Tibial nerve (tissue), 4 donors: ENCODE data around the gene CCDC186. TPM values are rescaled to one million over a fixed set of nuclear protein-coding genes. Genes with fewer than 3 reads are reported as not detected.

Experiments
- DNase-seq, 2 donors: peaks; one replicate each; pipeline ENCODE4 v3.0.0-alpha.2; 2019; ENCODE audit warnings: low spot score in 2 of 2
- H3K27ac ChIP-seq, 4 donors: fragments of 200-600 bp; sonication (generic) in 3 of 4; one replicate each; pipeline ENCODE4 v1.5.1; 2017 to 2019; ENCODE audit warnings: mild to moderate bottlenecking in 1 of 4
- H3K27me3 ChIP-seq, 2 donors: fragments of 200-600 bp; sonication (generic) in 1 of 2; one replicate each; pipeline versions ENCODE4 v1.5.1 to v1.6.0; 2017 to 2019
- H3K36me3 ChIP-seq, 3 donors: fragments of 200-600 bp; sonication (generic); one replicate each; pipeline ENCODE4 v1.5.1; 2018 to 2019
- H3K4me1 ChIP-seq, 4 donors: fragments of 200-600 bp; sonication (generic) in 3 of 4; one replicate each; pipeline ENCODE4 v1.5.1; 2017 to 2019
- H3K4me3 ChIP-seq, 4 donors: fragments of 200-600 bp; sonication (generic) in 3 of 4; one replicate each; pipeline ENCODE4 v1.5.1; 2017 to 2019; ENCODE audit warnings: mild to moderate bottlenecking in 1 of 4, moderate library complexity in 1 of 4
- H3K9me3 ChIP-seq, 4 donors: fragments of 200-600 bp; sonication (generic) in 3 of 4; one replicate each; pipeline ENCODE4 v1.5.1; 2017 to 2019
- EP300 ChIP-seq, 2 donors: sonication (generic); formaldehyde crosslinking; IDR thresholded peaks; one replicate each; pipeline ENCODE4 v1.6.1; 2017; ENCODE audit warnings: antibody characterized with exemption in 2 of 2, mild to moderate bottlenecking in 1 of 2
- POLR2A ChIP-seq, 2 donors: fragments of 450-650 bp; IDR thresholded peaks; one replicate each; pipeline ENCODE4 v1.6.1; 2017; ENCODE audit warnings: antibody characterized with exemption in 2 of 2, mild to moderate bottlenecking in 2 of 2, moderate library complexity in 2 of 2
- WGBS, 2 donors: methylation state at CpG; one replicate each; pipeline ENCODE4 v1.1.5; 2018; 5-methylcytosine and 5-hydroxymethylcytosine counted together
- total RNA-seq, 4 donors: library from RNA; depleted of rRNA; stranded (reverse); fragments of >200 nt; gene quantifications; one replicate each; pipeline ENCODE4 v1.1.0, GENCODE V29; 2016
- TF ChIP-seq, protein P1 (sequence below), 5 experiments: fragments of 200-600 bp in 3 of 5; fragments of 450-650 bp in 2 of 5; sonication (generic) in 3 of 5; IDR thresholded peaks; one replicate each; pipeline ENCODE4 v1.5.1; 2016 to 2019; ENCODE audit warnings: antibody characterized with exemption in 5 of 5, mild to moderate bottlenecking in 3 of 5, moderate library complexity in 2 of 5

The CCDC186 gene
- total RNA-seq, 4 donors from 2014 or later: 11.6 to 18.0 (median 14.4) TPM

DNA sequence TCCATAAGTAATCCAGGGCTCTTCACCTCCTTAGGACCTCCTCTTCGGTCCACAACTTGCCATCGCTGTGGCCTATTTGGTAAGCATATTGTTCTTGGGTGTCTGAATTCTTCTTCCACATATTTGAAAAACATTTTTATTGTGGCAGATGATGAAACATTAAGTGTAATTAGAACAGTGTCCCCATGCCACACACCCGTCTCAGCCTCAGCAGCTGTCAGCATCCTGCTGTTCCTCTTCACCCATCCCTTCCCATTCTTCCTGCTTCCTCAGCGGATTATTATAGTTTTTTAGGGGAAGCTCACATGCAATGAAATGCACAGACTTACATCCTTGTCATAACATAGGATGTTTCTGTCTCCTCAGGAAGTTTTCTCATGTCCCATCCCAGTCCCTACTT, 25.2 kb upstream of the CCDC186 start:
- Histone ChIP-seq H3K4me3 (no peak overlapping the region), H3K27me3 (no peaks in the 10 kb centered on the region), H3K27ac (no peak overlapping the region), H3K4me1 (no peaks in the 10 kb centered on the region), H3K9me3 (no peaks in the 10 kb centered on the region), H3K36me3 (no peaks in the 10 kb centered on the region)
- TF ChIP-seq POLR2A (IDR thresholded peaks at IDR 0.05): no peak
- TF ChIP-seq, protein P1, sequence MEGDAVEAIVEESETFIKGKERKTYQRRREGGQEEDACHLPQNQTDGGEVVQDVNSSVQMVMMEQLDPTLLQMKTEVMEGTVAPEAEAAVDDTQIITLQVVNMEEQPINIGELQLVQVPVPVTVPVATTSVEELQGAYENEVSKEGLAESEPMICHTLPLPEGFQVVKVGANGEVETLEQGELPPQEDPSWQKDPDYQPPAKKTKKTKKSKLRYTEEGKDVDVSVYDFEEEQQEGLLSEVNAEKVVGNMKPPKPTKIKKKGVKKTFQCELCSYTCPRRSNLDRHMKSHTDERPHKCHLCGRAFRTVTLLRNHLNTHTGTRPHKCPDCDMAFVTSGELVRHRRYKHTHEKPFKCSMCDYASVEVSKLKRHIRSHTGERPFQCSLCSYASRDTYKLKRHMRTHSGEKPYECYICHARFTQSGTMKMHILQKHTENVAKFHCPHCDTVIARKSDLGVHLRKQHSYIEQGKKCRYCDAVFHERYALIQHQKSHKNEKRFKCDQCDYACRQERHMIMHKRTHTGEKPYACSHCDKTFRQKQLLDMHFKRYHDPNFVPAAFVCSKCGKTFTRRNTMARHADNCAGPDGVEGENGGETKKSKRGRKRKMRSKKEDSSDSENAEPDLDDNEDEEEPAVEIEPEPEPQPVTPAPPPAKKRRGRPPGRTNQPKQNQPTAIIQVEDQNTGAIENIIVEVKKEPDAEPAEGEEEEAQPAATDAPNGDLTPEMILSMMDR (IDR thresholded peaks at IDR 0.05): no peak
- no peak for TF ChIP-seq EP300 (IDR thresholded peaks at IDR 0.05)
- DNase-seq: no peak
- WGBS, 2 donors: 86 to 92% methylated on average over 4 of the region's 4 CpGs

DNA sequence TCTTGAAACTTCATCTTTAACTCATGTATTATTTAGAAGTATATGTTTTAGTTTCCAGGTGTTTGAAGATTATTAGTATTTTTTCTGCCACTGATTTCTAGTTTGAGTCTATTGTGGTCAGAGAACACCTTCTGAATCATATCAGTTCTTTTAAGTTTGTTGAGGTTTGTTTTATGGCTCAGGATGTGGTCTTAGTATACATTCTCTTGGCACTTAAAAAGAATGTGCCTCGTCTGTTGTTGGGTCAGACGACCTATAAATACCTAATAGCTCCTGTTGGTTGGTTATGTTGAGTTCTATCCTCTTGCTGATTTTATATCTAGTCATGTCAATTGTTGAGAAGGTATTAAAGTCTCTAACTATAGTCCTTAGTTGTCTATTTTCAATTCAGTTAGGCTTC, 21.1 kb upstream of the CCDC186 start:
- H3K27me3 ChIP-seq: no peaks in the 10 kb centered on the region
- no peak overlapping the region for H3K4me3 ChIP-seq
- no peak for DNase-seq
- 71 to 83% methylated on average over 2 of the region's 2 CpGs for WGBS, 2 donors
- no peaks in the 10 kb centered on the region for H3K4me1 ChIP-seq
- H3K27ac ChIP-seq: no peak overlapping the region
- no peaks in the 10 kb centered on the region for H3K36me3 ChIP-seq
- no peak for TF ChIP-seq EP300 (IDR thresholded peaks at IDR 0.05)
- TF ChIP-seq, protein P1 (IDR thresholded peaks at IDR 0.05): no peak
- TF ChIP-seq POLR2A (IDR thresholded peaks at IDR 0.05): no peak
- H3K9me3 ChIP-seq: no peaks in the 10 kb centered on the region

DNA sequence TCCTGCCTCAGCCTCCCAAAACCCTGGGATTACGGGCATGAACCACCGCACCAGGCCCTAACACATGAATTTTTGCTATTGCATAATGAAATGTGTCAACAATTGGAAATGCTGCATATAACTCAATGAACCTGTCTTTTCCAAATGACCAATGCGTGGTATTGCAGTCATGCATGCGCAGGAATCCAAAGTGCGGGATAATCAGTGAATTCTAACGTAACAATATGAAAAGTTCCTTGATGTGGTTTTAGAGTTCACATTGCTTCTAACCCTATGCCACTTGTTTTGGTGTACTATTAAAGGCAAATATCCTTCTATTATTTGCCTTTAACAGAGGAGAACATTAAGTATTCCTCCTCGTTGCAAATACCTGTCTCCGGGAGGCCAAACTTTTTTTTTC, 15.7 kb upstream of the CCDC186 start:
- Histone ChIP-seq H3K9me3 (no peaks in the 10 kb centered on the region), H3K27me3 (no peaks in the 10 kb centered on the region), H3K36me3 (no peaks in the 10 kb centered on the region), H3K27ac (no peak overlapping the region), H3K4me3 (no peak overlapping the region), H3K4me1 (no peaks in the 10 kb centered on the region)
- no peak for DNase-seq
- 94 to 96% methylated on average over 8 of the region's 8 CpGs for WGBS, 2 donors
- TF ChIP-seq EP300 (IDR thresholded peaks at IDR 0.05) (no peak), POLR2A (IDR thresholded peaks at IDR 0.05) (no peak)
- TF ChIP-seq, protein P1 (IDR thresholded peaks at IDR 0.05): no peak

DNA sequence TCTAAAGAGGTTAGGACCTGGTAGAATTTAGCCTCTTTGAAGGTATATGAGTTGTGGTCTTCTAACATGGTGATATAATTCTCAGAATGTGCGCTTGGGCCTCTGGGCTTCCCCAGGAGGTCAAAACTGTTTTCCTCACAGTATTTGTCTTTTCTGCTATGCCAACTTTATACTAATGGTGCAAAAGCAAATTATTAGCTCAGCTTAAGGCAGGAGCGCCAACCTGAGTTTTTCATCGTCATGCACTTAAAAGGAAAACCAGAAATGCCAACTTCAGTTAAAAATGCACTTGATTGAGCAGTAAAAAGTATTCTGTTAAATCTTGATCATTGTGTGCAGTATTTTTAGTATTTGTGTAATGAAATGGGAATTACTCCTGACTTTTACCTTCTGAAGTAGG, 14.9 kb upstream of the CCDC186 start:
- TF ChIP-seq, protein P1 (IDR thresholded peaks at IDR 0.05): no peak
- no peak for TF ChIP-seq EP300 (IDR thresholded peaks at IDR 0.05)
- Histone ChIP-seq H3K27ac (no peak overlapping the region), H3K36me3 (no peaks in the 10 kb centered on the region), H3K27me3 (no peaks in the 10 kb centered on the region), H3K4me1 (no peaks in the 10 kb centered on the region), H3K9me3 (no peaks in the 10 kb centered on the region), H3K4me3 (no peak overlapping the region)
- WGBS, 2 donors: 96 to 98% methylated on average over 3 of the region's 3 CpGs
- DNase-seq: no peak

DNA sequence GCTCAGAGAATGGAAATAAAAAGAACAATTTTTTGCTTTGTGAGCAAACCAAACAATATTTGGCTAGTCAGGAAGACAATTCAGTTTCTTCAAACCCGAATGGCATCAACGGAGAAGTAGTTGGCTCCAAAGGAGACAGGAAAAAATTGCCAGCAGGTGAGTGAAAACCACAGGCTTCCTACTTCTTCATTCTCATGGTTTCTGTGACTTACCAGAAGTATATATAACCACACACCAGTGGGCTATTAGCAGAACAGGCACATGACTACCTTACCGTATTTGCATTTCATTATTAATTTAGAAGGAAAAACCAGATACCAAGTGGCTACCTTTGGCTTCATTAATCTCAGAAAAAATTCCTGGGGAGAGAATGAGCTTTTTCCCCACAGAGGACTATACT, 14.0 kb upstream of the CCDC186 start:
- no peaks in the 10 kb centered on the region for H3K9me3 ChIP-seq
- no peaks in the 10 kb centered on the region for H3K27me3 ChIP-seq
- H3K27ac ChIP-seq: no peak overlapping the region
- H3K4me1 ChIP-seq: no peaks in the 10 kb centered on the region
- H3K4me3 ChIP-seq: no peak overlapping the region
- TF ChIP-seq, protein P1 (IDR thresholded peaks at IDR 0.05): no peak
- TF ChIP-seq EP300 (IDR thresholded peaks at IDR 0.05): no peak
- no peak for TF ChIP-seq POLR2A (IDR thresholded peaks at IDR 0.05)
- 72 to 75% methylated on average over 3 of the region's 3 CpGs for WGBS, 2 donors
- H3K36me3 ChIP-seq: no peaks in the 10 kb centered on the region
- DNase-seq: no peak
